OCI-LY7 (cell line): ENCODE data around the gene TSNAXIP1.

Experiments
- CTCF ChIP-seq: fragments of 200-600 bp; sonication (generic); conservative IDR thresholded peaks from 2 replicates; pipeline ENCODE4 v1.5.1; 2014; ENCODE audit warnings: mild to moderate bottlenecking, antibody characterized with exemption, low read length, moderate library complexity, mixed read lengths
- EZH2phosphoT487 ChIP-seq: fragments of 200-600 bp; sonication (generic); IDR thresholded peaks from 2 replicates; pipeline ENCODE4 v1.6.1; 2018; ENCODE audit warnings: low read depth, borderline replicate concordance, mild to moderate bottlenecking, mixed run types, antibody characterized with exemption, low read length, moderate library complexity, mixed read lengths

- TF ChIP-seq CTCF (no peak), EZH2phosphoT487 (no peak)
Measured at GRCh38 chr16:67758966-67759365, 47.7 kb upstream of the TSNAXIP1 start.
